HG03432 (cell line): ENCODE data around the gene SERINC3.

Experiments
- ATAC-seq: cut with Tn5 transposase; IDR thresholded peaks from one replicate; pipeline ENCODE4 v1.9.1; 2021; ENCODE audit warnings: mild to moderate bottlenecking, moderate library complexity; ENCODE audit not compliant: unreplicated experiment

Gene SERINC3

DNA sequence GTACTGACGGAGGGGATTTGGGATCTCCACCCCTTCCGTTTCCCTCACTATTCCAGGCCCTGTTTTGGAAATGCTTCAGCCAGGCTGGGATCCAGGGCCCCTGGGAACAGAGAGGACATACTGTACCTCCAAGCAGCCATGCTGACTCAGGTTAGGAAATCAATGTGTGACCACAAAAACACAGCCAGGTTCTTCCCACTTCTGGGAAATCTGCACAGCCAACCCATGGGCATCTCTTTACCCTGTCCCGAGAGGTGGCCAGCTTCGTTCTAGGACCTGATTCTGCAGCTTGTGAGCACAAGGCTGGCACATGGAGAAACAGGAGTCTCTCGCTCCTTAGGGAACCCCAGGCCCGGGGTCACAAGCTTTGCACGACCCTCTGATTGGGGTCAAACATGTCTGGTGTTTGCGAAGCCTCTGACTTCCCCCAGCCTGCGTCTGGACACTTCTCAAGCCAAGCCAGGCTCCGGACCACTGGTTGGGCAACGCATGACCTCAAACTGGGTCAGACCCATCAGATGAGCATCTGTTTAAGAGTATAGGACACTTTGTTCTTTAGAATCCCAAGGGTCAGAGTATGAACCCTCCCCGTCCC lies 54.5 kb downstream of the SERINC3 start:
- ATAC-seq, result no peak

GRCh38 chr20:44465001-44465560 lies 56.8 kb downstream of the SERINC3 start:
- no peak for ATAC-seq

DNA sequence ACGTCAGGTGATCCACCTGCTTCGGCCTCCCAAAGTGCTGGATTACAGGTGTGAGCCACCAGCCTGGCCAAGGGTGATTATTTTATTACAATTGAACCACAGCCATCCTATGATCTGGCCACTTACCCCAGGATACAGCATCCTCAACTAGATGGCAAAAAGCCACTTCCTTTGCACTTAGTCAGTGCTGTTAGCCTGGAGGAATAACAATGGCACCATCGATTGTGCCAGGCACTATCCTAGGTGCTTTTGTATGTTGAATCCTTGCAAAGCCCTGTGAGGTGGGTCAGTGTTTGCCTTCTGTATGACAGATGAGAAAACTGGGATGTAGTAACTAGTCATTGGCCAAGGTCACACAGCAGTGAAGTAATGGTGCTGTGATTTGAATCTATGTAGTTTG lies 57.4 kb downstream of the SERINC3 start:
- ATAC-seq, result no peak

DNA sequence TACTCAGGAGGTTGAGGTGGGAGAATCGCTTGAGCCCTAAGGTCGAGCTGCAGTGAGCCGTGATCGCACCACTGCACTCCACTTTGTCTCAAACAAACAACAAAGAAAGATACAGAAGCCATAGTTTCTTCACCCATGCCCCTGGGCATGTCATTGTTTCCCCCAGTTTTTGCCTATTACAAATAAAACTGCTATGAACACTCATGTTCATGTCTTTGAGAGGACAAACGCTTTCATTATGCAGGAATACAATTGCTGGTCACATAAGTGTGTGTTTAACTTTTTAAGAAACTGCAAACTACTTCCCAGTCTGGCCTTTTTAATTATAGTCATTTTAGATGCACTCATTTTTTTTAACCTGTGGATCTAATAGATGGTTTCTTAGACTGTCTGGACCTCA lies 58.4 kb downstream of the SERINC3 start:
- no peak for ATAC-seq

DNA sequence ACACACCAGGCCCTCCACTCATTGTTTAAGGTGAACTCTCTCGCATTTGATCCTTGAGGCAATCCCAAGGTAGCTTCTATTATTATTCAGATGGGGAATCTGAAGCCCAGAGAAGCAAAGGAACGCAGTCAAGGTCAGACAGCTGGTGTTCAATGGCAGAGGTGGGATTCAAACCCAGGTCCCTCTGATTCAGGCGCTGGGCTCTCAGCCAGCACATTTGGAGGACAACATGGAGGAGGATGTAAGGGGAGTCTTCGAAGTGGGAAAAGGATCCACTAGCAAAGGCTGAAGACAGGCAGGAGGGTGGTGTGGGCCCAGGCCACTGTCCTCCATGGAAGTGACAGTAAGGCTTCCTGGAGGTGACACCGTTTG lies 60.1 kb downstream of the SERINC3 start:
- ATAC-seq, result no peak

- ATAC-seq, result no peak
Observed at GRCh38 chr20:44461142-44461802, 60.6 kb downstream of the SERINC3 start.

- ATAC-seq, result no peak
Observed at GRCh38 chr20:44460795-44461141, 61.1 kb downstream of the SERINC3 start.

- ATAC-seq, result no peak
Observed at GRCh38 chr20:44459271-44459670, 62.6 kb downstream of the SERINC3 start.

DNA sequence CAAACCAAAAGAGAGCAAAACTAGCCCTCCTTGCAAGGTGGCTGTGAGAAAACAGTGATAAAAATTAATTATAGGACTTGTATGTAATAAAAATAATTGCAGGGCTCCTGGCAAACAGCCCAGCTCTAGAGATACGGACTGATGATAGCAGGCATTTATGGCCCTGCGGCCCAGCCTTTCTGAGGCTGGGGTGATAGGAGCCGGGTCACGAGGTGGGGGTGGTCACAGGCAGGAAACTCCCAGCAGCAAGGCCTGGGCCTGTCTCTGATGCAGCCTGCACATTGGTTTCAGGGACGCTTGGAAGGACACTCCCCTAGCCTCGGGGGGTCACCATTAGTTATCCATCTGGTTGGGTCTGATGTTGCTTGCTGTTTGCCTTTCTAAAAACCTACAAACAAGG lies 64.9 kb downstream of the SERINC3 start:
- ATAC-seq, result no peak

DNA sequence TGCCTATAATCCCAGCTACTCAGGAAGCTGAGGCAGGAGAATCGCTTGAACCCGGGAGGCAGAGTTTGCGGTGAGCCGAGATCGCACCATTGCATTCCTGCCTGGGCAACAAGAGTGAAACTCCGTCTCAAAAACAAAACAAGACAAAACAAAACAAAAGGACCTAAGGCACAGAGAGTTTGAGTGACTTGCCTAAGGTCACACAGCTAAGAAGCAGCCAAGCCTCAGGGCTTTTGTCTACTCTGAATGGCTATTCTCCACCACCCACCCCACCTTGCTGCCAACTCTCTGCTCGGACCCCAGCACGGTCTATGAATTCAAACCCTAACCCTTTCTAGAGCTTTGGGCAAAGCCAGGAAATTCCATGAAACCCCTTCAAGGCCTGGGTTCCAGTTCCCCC lies 65.3 kb downstream of the SERINC3 start:
- ATAC-seq, result no peak

GRCh38 chr20:44455126-44455525 lies 66.7 kb downstream of the SERINC3 start:
- ATAC-seq, result no peak

GRCh38 chr20:44454306-44454963 lies 67.4 kb downstream of the SERINC3 start:
- ATAC-seq, result no peak

DNA sequence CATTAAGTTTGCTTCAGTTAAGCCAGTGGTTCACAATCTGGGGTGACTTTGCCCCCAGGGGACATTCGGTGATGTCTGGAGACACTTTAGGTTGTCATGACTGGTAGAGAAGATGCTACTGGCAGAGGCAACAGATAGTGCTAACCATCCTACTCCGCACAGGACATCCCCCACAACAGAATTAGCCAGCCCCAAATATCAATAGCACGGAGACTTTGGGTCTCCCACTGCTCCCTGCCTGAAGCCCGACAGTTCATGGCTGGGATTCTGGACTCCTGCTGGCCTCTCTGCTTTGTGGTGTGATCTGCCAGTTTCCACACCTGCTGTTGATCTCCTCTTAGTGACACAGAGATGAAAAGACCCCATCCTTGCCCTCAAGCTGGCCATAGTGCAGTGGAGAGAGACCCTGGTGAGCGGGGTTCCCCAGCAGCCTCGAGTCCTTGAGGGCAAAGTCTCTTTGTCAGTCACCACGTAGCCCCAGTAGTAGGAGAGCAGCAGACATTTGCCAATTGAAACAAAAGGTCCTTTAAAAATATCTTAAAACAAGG lies 70.9 kb downstream of the SERINC3 start:
- ATAC-seq, result no peak

DNA sequence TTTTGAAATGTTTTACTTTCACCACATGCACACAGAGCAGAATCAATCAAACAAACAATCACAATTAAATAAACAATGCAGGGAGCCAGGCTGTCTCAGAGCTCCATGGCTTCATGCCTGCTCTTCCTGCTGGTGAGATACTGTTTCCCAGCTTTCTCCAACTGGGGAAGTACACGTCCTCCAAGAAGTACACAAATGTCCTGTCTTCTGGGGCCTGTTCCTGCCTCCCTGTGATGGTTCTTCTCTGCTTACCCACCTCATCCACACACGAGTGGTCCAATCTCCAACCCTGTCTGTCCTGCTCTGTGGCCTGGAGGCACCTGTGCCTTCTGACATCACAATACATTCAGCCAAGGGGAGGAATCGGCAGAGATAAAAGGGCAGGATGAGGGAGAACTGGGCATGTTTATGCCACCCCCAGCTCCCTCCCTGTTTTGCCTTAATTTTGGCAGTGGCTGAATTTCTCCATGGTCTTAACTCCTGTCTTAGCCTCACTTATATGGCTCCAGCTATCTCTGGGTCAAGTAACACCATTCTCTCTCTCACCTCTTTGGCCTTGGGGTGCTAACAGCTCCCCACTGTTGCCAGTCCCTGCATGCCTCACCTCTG lies 71.5 kb downstream of the SERINC3 start:
- ATAC-seq, result no peak

- no peak for ATAC-seq
Observed at GRCh38 chr20:44449864-44450263, 72.0 kb downstream of the SERINC3 start.

DNA sequence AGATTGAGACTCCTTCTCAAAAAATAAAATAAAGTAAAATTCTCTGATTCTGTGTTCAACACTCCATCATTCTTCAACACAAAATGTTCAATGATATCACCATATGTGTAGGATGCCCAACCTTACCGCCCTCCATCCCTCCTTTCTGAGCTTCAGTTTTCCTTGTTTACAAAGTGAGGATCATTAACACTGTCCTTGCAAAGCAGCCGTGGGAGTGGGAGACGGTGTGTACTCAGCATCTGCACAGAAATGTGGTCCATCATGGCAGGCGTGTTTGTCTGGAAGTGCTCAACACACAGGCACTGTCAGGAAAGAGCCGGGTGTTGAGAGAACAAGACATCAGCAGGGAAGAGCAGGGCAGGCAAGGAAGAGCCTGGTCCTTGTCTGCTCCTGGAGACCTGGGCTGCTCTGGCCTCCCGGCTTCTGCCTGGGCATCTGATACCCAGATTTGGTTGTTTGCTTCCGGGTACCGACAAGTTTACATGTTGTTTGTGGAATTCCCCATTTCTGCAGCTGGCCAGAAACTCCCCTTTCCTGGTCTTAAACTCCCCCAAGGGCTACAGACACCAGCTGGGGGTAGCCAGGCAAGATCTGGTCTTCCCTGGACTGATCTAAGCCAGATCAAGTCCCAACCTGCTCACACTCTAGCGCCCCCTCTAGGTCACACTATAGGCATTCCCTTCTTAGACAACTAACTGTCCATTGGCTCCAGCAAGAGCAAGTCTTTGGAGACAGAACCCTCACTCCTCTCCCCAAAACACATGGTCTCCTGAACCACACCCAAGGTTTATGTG lies 72.9 kb downstream of the SERINC3 start:
- no peak for ATAC-seq

DNA sequence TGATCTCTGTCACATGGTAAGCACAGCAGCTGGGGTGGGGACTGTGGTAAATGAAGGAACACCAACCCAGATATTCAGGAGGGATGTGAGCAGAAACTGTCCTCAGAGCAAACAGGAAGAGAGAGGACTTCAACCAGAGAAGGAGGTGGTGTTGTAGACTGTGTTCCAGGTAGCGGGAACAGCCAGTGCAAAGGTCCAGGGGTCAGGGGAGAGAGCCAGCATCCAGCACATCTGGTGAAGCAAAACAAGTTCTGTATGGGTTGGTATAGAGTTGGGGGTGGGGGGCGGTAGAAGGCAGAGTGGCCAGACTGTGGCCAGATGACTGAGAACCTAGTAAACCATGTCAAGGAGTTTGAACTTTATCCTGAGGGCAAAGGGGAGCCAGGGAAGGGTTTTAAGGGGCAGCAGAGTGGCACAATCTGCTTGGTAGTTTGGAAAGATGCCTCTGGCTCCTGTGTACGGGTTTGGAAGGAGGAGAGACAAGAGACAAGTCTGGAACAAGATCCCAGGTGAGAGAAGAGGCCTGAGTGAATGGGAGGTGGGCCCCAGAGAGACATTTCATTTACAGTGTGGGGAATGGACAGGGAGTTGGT lies 73.9 kb downstream of the SERINC3 start:
- ATAC-seq, result no peak
